VCaP (cell line): ENCODE results near the gene DOCK7.

Source experiments
- H3K27ac ChIP-seq: fragments of 450-650 bp; 2 replicates; pipeline ENCODE4 v1.5.1; 2017
- TF ChIP-seq, protein P1 (sequence below): fragments of 450-650 bp; conservative IDR thresholded peaks from 2 replicates; pipeline ENCODE4 v1.5.1; 2017; ENCODE audit warnings: mild to moderate bottlenecking, moderate library complexity

The DOCK7 gene

DNA sequence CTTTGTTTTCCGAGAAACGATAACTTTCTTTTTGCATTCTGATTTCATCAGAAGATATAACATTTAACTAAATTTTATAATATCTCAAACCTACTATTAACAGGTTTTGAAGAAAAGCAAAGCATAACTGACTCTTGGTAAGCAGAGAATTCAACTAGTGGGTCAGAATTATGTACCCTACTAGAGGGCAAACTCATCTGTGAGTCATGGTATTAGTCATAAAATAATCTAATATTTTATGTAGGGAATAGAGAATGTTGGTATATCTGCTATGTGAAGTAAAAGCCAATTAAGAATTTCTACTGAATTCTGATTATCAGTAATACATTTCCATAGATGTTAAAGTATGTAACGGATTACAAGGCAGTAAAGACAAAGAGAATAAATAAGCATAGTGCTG lies 194.5 kb downstream of the DOCK7 start:
- H3K27ac ChIP-seq, result no peak overlapping the region
- TF ChIP-seq, protein P1, sequence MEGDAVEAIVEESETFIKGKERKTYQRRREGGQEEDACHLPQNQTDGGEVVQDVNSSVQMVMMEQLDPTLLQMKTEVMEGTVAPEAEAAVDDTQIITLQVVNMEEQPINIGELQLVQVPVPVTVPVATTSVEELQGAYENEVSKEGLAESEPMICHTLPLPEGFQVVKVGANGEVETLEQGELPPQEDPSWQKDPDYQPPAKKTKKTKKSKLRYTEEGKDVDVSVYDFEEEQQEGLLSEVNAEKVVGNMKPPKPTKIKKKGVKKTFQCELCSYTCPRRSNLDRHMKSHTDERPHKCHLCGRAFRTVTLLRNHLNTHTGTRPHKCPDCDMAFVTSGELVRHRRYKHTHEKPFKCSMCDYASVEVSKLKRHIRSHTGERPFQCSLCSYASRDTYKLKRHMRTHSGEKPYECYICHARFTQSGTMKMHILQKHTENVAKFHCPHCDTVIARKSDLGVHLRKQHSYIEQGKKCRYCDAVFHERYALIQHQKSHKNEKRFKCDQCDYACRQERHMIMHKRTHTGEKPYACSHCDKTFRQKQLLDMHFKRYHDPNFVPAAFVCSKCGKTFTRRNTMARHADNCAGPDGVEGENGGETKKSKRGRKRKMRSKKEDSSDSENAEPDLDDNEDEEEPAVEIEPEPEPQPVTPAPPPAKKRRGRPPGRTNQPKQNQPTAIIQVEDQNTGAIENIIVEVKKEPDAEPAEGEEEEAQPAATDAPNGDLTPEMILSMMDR, result no peak

DNA sequence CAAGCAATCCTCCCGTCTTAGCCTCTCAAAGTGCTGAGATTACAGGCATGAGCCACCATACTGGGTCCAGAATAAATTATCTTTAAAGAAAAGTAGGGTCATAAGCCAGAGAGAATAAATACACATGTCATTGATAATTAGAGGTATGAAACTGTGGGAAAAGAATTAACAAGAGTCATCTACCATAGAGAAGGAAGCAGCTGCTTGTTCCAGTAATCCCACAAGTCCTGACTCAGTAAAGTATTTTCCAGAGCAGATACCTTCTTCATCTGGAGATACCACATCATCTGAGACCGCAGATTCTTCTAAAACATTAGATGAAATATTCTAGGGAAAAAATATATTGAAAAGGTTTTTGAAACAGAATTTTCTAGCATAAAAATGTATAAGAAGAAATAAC lies 195.7 kb downstream of the DOCK7 start:
- H3K27ac ChIP-seq, result no peak overlapping the region
- TF ChIP-seq, protein P1, result no peak

DNA sequence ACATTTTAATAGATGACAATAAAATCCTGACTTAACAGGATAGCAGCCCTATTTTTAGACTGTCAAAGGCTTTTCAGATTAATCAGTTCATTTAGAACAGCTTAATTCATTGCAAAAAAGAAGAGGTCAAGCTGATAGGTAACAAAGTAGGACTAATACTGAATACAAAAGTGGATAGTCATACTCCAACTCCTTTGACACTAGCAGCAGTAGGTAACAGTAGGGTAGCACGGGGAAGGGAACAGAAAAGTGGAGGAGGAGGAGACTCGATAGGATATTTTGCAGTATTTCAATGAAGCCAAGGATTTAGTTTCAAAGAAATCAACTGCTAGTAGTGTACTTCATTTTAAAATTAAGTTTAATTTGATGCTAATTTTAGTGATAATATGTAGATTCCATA lies 200.2 kb downstream of the DOCK7 start:
- H3K27ac ChIP-seq, result no peak overlapping the region
- TF ChIP-seq, protein P1, result no peak

DNA sequence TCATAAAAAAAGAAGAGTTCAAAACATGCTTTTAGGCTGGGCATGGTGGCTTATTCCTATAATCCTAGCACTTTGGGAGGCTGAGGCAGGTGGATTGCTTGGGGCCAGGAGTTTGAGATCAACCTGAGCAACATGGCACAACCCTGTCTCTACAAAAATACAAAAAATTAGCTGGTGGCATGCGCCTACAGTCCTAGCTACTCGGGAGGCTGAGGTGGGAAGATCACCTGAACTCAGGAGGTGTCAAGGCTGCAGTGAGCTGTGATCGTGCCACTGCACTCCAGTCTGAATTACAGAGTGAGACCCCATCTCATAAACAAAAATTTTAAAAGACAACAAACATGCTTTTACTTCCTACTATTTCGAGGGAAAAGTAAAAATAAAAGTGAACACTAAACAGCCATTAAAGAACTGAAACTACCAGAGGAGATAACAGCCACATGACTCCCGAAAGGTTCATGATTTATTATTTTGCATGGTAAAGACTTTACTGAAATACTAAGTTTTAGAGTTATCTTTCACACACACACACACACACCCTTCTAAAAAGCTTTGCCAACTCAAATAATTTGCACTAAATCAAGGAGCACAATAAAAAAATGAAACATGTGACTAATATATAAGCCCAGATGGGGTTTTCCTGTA lies 203.2 kb downstream of the DOCK7 start:
- H3K27ac ChIP-seq, result no peak overlapping the region
- TF ChIP-seq, protein P1, result no peak

DNA sequence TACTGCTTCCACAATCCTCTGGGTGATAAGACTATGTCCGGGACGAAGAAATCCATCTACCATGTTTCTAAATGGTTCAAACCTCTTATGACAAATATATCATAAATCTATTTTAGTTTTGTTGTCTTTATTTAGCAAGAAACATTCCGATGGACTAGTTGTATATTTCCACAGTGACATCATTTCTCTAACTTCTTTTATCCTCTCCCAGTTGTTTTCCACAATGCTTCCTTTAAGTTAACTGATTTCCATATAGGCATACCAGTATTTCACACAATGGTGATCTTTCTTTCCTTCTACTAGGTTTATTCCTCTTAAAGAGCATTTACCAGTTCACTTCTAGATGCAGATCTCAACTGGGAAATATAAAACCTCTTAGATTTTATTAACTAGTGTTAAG lies 206.5 kb downstream of the DOCK7 start:
- TF ChIP-seq, protein P1, result no peak
- no peak overlapping the region for H3K27ac ChIP-seq

DNA sequence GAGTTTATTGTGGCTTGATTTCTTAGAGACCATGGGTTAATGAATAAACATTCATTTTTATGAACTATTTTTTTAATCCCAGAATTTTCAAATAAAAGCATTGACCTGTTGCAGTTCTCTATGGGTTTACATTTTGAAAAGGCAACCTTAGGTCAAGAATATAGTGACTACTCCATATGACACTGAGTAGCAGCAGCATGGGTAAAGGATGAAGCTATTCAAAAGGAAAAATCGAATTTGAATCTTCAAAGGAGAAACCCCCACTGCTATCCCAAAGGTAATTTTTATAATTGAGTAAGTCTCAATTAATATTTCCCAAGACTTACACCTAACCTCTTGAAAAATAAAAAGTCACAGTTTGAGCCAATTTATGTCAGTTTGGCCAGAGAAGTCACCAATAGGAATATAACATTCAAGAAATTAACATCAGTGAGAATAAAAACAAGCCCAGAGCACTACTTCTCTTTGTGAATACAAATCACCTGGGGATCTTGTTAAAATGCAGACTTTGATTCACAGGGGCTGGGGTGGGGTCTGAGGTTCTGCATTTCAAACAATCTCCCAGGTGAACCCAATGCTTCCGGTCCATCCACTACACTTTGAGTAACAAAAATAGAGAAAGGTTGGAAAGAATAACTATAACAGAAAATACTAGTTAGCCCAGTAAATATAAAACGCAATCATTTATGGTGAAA lies 211.5 kb downstream of the DOCK7 start:
- TF ChIP-seq, protein P1, result no peak
- no peak overlapping the region for H3K27ac ChIP-seq

DNA sequence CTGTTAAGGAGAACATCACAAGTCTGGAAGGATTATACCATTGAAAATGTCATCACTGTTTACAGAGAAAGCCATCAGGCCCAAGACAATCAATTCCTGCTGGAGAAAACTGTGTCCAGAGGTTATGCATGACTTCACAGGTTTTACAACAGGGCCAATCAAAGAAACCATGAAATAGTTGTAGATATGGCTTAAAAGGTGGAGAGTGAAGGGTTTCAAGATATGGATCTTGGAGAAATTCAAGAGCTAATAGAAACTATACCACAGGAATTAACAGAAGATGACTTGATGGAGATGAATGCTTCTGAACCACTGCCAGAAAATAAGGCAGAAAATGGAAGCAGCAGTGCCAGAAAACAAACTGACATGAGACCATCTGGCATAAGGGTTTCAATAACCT lies 221.1 kb downstream of the DOCK7 start:
- TF ChIP-seq, protein P1, result no peak
- no peak overlapping the region for H3K27ac ChIP-seq
